KBM-7 (cell line): ENCODE results near the gene RABL6.
A peak's percentile ranks its signal among the peaks of the same experiment; 100 is the strongest.
"Not testable (repeated sequence)": the region's sequence is repeated elsewhere in the genome, so short reads cannot be mapped to it uniquely, and the experiment has no call there.

ENCODE experiments used
- DNase-seq: peaks from one replicate; pipeline ENCODE4 v3.0.0-alpha.2; 2015
- in situ Hi-C: fragments of 300-500 bp; cut with MboI; formaldehyde crosslinking; loops from 2 replicates; pipeline ENCODE4 v1.14.3; 2020; ENCODE audit warnings: low sequenced_read_pairs, low pct_unique_long_range_greater_than_20kb, mixed read lengths

Gene RABL6

DNA sequence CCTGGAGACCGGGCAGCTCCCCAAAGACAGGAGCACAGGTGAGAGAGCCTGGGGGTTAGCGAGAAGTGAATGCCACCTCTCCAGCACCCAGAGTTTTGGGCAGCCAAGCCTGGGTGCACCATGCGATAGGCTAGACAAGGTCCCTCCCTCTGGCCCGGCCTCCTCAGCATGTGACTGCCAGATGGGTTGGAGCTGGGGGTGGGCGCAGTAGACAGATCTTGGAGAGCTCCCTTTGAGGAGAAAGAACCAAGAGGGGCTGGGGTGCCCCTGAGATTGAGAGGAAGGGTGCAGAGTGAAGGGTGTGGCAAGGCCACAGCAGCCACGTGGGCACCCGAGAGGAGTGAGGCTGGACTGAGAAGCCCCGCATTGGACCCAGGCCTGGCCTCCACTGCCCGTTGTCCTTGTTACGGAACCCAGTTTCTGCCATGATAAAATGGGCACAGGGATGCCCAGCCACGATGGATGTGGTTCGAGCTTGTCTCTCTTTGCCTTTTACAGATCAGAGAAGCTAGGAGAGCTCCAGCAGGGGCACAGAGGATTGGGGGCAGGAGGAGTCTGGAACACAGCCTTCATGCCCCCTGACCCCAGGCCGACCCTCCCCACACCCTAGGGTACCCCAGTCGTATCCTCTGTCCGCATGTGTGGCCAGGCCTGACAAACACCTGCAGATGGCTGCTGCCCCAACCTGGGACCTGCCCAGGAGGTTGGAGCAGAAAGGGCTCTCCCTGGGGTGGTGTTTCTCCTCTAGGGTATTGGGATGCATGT, 15.2 kb upstream of the RABL6 start:
- no peak for DNase-seq
- in situ Hi-C loops: no loop called here

DNA sequence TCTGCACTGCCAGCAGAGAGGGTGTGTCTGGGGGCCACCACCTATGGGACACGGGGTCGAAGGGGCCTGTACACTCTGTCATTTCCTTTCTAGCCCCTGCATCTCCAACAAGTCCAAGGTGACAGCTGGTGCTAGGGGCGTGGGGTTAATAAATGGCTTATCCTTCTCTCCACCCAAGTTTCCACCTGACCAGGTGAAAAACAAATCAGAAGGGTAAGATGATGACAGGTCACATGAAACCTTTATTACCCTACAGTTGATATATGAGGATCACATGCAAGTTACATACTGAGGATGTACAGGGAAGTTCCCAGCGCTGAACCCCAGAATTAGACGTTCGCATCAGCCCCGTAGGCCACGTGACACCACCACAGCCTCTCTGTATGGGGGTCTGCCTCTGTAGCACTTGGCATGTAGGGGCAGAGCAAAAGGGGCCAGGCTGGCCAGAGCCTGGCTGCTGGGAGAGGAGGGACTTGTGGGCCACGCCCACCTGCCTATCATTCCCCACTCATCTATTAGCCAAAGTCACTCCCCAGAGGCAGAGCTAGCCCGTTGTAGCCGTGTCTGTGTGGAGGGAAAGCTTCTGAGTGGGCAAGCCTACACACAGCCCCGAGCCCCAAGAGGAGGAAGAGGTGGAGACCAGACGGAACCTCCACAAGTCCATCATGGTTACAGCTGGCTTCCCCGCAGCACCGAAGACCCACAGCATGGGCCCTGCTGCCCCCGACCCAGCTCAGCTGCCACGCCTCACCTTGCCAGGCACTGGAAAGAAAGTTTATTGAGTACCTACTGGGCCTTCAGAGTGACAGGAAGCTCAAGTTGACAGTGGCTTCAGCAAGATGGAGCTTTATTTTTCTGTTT, 14.4 kb upstream of the RABL6 start:
- in situ Hi-C loops: no loop called here
- no peak for DNase-seq

DNA sequence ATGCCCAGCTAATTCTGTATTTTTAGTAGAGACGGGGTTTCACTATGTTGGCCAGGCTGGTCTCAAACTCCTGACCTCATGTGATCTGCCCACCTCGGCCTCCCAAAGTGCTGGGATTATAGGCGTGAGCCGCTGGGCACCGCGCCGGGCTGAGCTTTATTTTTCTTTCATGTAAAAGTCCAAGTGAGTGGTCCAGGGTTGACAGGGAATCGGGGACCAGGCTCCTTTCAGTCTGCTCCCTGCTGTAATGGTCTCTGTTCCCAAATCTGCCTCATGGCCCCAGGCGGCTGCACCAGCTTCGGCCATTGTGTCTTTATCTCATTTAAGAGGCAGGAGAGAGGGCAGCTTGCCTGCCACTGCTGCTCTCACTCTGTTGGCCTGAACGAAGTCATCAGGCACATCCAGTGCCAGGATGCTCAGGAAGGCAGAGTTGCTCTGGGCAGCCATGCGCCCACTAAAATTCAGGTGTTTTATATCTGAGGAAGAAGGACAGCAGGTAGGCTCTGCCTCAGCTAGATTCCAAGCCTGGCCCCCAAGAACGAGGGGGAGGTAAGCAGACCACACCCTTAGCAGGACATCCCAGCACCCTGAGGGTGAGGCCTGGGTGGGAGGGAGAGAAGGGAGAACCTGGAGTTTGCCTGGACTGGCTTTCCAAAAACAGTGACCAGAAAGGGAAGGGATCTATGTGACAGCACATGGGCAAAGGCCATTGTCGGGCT, 13.3 kb upstream of the RABL6 start:
- no peak for DNase-seq
- in situ Hi-C loops: no loop called here

DNA sequence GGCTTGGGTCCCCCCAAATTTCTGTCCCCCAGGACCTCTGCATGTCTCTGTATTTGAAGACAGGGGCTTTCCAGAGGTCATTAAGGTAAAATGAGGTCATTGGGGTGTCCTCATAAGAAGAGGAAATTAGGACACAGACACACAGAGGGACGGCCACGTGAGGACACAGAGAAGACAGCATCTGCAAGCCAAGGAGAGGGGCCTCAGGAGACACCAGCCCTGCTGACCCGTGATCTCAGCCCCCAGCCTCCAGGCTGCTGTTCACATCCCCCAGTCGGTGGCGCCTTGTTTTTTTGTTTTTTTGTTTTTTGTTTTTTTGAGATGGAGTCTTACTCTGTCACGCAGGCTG, 12.8 kb upstream of the RABL6 start:
- no peak for DNase-seq
- in situ Hi-C loops: no loop called here

DNA sequence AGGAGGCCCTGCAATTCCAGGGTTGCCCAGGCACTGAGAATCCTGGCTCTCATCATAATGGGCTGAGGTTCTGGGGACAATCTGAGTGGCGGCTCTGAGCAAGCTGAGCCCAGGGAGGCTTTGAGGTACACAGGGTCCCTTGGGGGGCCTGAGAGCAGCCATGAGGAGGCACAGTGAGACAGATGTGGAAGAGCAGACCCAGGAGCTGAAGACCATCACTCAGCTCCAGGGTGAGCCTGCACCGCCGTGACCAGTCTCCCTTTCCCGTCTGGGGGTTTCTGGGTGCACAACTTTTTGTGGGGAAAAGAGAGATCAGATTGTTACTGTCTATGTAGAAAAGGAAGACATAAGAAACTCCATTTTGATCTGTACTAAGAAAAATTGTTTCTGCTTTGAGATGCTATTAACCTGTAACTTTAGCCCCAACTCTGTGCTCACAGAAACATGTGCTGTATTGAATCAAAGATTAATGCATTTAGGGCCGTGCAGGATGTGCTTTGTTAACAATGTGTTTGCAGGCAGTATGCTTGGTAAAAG, 11.4 kb upstream of the RABL6 start, which contains the start of gene CCDC183:
Gene CCDC183, plus strand, starts transcription at position 101 of the 537 bp plus-strand sequence. Its CDS starts 60 bp downstream, at position 161.
- DNase-seq: no peak
- in situ Hi-C loops: no loop called here

DNA sequence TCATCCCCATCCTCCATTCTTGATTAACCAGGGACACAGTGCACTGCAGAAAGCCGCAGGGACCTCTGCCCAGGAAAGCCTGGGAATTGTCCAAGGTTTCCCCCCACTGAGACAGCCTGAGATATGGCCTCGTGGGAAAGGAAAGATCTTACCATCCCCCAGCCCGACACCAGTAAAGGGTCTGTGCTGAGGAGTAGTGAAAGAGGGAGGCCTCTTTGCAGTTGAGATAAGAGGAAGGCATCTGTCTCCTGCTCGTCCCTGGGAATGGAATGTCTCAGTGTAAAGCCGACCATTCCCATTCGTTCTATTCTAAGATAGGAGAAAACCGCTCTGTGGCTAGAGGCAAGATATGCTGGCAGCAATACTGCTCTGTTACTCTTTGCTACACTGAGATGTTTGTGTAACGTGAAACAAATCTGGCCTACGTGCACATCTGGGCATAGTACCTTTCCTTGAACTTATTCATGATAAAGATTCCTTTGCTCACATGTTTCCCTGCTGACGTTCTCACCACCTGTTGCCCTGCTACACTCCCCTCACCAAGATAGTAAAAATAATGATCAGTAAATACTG, 10.9 kb upstream of the RABL6 start:
- DNase-seq, in situ Hi-C loops: not testable (repeated sequence)

DNA sequence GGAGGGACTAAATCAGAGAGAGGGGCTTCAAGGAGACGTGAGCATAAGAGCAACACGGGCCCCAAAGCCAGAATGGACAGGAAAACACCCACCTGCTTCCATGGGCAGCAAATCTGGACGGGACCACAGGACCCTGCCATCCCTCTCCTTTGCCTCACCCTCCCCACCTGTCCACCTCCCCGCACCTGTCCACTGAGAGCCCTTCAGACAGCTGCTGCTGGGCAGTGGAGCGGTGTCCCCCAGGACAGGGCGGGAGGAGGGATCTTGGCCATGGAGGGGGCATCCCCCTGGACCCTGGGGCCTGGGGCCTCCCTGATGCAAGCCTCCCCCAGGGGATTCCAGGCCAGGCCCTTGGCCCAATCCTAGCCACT, 9.1 kb upstream of the RABL6 start:
- in situ Hi-C loops: no loop called here
- no peak for DNase-seq

DNA sequence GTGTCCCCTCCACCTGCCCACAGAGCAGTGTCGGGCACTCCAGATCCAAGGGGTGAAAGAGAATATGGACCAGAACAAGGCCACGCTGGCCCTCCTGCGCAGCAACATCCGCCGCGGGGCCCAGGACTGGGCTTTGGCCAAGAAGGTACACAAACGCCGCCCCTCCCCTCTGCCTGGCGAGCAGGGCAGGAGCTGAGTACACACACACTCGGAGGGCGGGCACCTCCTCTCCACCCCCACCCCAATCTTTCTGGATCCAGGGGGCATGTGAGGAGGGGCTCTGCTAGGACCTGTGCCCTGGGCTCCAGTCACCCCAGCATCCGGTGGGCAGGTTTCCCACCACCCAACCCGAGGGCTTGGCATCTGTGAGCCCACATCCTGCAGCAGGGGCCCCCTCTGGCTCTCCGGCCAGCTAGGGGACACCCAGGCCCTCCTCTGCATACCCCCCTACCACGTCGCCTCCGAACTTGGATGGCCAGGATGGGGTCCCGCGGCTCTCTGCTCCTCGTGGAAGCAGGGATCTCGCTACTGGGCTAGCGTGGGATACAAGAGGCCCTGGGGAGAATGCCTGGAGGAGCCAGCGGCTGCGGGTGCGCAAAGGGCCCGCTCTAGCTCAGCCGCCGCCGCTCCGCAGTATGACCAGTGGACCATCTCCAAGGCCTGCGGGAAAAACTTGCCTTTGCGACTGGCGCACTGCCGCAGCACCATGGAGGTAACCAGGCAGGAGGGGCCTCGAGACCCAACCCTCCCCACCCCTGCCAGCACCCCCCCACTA, 8.5 kb upstream of the RABL6 start:
- DNase-seq: no peak
- in situ Hi-C loops: no loop called here

DNA sequence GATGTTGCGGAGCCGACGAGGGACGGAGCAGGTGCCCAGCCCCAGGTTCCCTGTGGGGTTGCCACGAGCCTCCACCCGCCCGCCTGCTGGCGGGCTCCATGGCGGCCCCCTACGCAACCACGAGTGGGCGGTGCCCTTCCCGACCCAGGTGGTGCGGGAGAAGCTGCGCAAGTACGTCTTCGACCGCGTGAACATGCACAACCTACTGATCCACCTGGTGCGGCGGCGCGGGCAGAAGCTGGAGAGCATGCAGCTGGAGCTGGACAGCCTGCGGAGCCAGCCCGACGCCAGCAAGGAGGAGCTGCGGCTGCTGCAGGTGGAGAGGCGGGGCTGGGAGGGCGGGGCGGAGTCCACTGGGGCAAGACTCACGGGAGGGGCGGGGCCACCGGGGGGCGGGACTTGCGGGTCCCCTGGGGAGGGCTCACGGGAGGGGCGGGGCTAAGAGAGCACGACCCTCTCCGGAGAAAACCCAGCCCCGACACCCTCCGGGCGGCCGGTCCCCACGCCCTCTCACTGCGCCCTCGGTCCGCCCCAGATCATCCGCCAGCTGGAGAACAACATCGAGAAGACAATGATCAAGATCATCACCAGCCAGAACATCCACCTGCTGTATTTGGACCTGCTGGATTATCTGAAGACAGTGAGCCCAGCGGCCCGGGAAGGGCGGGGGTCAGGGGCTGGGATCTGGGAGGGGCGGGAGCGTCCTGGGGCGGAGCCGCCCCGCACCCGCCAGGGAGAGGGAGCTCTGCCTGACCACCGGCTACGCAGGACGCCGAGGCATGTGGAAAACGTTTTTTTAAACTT, 7.7 kb upstream of the RABL6 start:
- in situ Hi-C loops: no loop called here
- peak; percentile 72 for DNase-seq

DNA sequence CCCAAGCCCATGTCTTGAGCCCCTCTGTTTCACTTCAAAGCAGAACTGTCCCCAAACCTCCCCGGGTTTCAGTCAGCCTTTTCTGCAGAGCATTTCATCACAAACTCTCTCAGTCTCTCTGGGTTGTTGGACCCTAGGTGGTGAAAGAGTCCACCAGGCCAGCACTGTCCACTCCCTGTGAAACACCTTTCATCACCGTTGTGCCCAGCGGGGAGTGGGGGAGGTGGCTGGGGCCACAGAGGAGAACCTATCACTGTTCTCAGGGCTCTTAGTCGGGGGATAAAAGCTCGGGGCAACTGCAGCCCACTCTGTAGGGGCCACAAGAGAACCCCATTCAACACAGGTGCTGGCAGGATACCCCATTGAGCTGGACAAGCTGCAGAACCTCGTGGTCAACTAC, 5.4 kb upstream of the RABL6 start:
- in situ Hi-C loops: no loop called here
- DNase-seq: no peak

DNA sequence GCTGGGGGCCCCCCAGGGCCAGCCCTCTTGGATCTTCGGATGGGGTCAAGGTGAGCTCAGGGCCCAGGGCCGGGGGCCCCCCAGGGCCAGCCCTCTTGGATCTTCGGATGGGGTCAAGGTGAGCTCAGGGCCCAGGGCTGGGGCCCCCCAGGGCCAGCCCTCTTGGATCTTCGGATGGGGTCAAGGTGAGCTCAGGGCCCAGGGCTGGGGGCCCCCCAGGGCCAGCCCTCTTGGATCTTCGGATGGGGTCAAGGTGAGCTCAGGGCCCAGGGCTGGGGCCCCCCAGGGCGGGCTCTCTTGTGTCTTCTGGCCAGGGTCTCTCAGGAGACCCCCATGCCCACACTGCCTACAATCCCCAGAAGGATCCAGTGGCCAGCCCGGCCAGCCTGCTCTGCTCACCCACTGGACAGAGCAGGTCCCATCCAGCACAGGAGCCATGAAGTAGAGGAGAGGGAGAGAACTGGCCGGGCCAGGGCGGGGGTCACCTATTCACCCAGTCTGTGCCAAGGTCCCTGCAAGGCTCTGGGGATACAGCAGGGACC, 4.7 kb upstream of the RABL6 start:
- DNase-seq, in situ Hi-C loops: not testable (repeated sequence)

DNA sequence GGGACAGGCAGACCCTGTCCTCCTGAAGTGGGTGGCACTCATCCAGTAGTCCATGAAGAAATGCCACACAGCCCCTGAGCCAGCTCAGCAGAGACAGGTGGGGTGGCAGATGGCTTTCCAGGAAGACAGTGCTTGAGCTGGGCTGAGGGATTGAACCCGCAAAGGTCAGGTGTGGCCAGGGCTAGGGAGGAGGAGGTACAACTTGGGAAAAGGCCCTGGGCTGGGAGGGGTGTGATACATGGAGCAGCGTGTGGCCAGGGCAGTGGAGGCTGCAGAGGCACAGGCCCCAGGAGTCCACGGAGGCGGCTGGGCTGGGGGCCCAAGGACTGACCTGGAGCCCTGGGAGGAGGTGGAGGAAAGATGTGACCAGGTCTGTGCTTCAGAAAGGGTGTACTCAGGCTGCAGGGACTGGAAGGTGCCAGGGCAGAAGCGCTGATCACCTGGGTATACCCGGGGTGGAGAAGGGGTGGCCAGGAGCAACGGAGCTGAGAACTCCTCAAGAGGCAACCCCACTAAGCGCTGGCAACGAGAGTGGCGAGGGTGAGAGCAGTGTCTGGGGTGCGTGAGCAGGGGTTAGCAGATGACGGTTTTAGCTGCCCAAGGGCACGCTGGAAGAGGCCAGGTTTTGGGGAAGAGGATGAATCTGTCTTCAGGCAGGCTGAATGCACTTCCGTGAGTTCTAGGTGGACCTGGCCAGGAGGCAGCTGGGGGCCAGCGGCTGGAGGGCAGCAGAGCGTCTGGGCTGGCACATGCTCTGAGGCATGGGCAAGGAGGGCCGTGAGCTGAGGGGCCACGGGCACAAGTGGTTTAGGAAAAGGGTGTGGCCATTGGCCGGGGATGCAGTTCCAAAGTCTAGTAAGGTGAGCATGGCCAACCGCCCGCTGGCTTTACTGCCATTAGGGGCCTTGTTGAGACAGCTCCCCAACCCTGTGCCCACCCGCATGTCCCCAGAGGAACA, 3.9 kb upstream of the RABL6 start:
- in situ Hi-C loops: no loop called here
- DNase-seq: no peak

DNA sequence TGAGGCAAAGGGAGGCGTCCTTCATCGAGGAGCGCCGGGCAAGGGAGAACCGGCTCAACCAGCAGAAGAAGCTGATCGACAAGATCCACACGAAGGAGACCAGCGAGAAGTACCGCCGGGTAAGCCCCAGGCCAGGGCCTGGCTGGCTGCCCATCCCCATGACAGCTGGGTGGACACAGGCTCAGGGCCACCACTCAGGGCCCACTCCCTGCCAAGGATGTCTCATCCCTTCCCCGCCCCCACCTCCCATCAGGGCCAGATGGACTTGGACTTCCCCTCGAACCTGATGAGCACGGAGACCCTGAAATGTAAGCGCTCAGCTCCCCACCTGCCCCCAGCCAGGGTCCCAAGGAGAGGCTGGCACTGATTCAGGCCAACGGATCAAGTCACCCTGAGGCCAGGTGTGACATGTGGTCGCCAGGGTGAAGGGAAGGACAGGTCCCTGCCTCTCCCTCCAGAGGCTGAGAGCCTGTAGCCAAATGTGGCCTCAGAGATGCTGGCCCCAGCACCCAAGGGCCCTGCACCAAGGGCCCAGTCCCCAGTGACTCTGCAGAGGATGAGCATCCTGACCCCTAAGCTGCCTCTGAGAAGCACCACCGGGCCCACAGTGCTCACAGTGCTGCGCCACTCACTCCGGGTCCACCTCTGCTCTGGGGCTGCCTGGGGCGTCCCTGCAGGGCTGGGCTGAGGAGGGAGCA, 3.1 kb upstream of the RABL6 start:
- in situ Hi-C loops: no loop called here
- no peak for DNase-seq

DNA sequence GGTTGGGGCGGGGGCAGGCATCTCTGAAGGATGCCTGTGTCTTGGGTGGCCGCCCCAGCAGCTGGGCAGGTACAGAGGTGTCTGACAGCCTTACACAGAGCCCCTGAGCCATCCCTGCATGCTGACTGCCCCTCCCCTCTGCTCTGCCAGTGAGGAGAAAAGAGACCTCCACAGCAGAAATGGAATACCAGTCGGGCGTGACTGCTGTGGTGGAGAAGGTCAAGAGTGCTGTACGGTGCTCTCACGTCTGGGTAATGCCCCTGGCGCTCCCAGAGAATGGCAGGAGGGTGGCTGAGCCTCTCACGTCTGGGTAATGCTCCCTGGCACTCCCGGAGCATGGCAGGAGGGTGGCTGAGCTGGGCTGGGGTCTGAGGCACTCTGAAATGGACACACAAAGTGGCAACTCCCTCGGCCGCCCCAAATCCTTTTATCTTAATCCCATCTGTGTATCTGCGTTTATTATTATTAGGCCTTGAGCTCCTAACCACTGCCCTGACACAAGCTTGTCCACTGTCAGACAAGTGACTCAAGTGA, 2.5 kb upstream of the RABL6 start:
- in situ Hi-C loops: no loop called here
- no peak for DNase-seq

DNA sequence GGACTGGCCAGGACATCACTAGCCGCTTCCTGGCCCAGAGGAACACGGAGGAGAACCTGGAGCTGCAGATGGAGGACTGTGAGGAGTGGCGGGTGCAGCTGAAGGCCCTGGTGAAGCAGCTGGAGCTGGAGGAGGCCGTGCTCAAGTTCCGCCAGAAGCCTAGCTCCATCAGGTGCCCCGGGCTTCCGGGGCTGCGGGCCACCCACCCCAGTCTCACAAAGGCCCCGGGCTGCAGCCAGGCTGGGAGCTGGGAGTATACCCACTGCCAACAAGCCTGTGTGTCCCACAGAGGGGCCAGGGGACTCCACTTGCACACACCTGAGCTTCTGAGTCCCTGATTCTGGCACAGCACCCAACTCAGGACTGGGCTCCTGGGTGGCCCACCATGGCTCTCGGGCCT, 1.7 kb upstream of the RABL6 start:
- no peak for DNase-seq
- in situ Hi-C loops: no loop called here
